IMR-90 (cell line): ENCODE measurements around the gene RASL11B.

ENCODE experiments used
- CEBPB ChIP-seq: IDR thresholded peaks from 2 replicates; pipeline ENCODE4 v1.6.1; 2012; ENCODE audit warnings: low read depth, low read length, improper control_type of control experiment
- CTCF ChIP-seq: conservative IDR thresholded peaks from 2 replicates; pipeline ENCODE4 v1.5.1; 2012; ENCODE audit warnings: mild to moderate bottlenecking, low read depth, low read length, improper control_type of control experiment
- RAD21 ChIP-seq: IDR thresholded peaks from 2 replicates; pipeline ENCODE4 v1.6.1; 2012; ENCODE audit warnings: low read length, improper control_type of control experiment
- RCOR1 ChIP-seq: IDR thresholded peaks from 2 replicates; pipeline ENCODE4 v1.6.1; 2012; ENCODE audit warnings: mild to moderate bottlenecking, low read length, improper control_type of control experiment; ENCODE audit not compliant: insufficient replicate concordance
- SMC3 ChIP-seq: fragments of 150-350 bp; IDR thresholded peaks from 2 replicates; pipeline ENCODE4 v1.6.1; 2016; ENCODE audit warnings: low read depth, mild to moderate bottlenecking, antibody characterized with exemption, low read length, moderate library complexity

GRCh38 chr4:52856801-52857200 lies 5.3 kb upstream of the RASL11B start:
- TF ChIP-seq CTCF (no peak), CEBPB (no peak), RCOR1 (no peak), RAD21 (no peak), SMC3 (no peak)
